ENCODE data around the gene CYP46A1. TPM values are rescaled to one million over a fixed set of nuclear protein-coding genes. Genes with fewer than 3 reads are reported as not detected.
"Not testable (repeated sequence)": the region's sequence is repeated elsewhere in the genome, so short reads cannot be mapped to it uniquely, and the experiment has no call there.

Gene CYP46A1
- total RNA-seq, 1 donor from 2014 or later = 1.1 TPM

- Histone ChIP-seq H3K36me3 (no peaks in the 10 kb centered on the region), H3K79me2 (ENCODE audit: low read depth) (no peaks in the 10 kb centered on the region), H3K4me2 (no peak overlapping the region), H2AFZ (replicated peaks) (no peak overlapping the region), H3F3A (ENCODE audit: low read depth) (peaks cover 40% of the 10 kb centered on the region), H3K9ac (no peak overlapping the region), H3K4me1 (peaks cover 35% of the 10 kb centered on the region), H3K27ac (no peak overlapping the region), H3K4me3 (no peak overlapping the region), H3K27me3 (no peaks in the 10 kb centered on the region), H3K9me3 (ENCODE audit: low read depth) (no peaks in the 10 kb centered on the region), H4K20me1 (ENCODE audit: low read depth) (peaks cover 3% of the 10 kb centered on the region)
- DNase-seq (ENCODE audit: low spot score) = no peak
- peaks cover 72% of the 10 kb centered on the region for H3K4me1 Mint-ChIP-seq
- H3K27ac Mint-ChIP-seq = peak overlapping the region; percentile 74
- H3K9me3 Mint-ChIP-seq = peaks cover 3% of the 10 kb centered on the region
- H3K4me3 Mint-ChIP-seq = no peak overlapping the region
- peaks cover 2% of the 10 kb centered on the region for H3K36me3 Mint-ChIP-seq
- TF ChIP-seq CTCF (IDR thresholded peaks at IDR 0.05) = no peak
- no peak for TF ChIP-seq EZH2phosphoT487 (IDR thresholded peaks at IDR 0.05)
- TF ChIP-seq EZH2 (IDR thresholded peaks at IDR 0.05) = no peak
- H3K27me3 Mint-ChIP-seq (ENCODE audit: insufficient read depth, low read depth) = peaks cover 17% of the 10 kb centered on the region
These were observed 23.3 kb upstream of the CYP46A1 start for GRCh38 chr14:99660794-99661193.

GRCh38 chr14:99661206-99661605, 22.9 kb upstream of the CYP46A1 start:
- H3K4me3 Mint-ChIP-seq = not testable (repeated sequence)

GRCh38 chr14:99662846-99663245, 21.3 kb upstream of the CYP46A1 start:
- Mint-ChIP-seq H3K27ac (peak overlapping the region; percentile 100), H3K27me3 (ENCODE audit: insufficient read depth, low read depth) (peaks cover 19% of the 10 kb centered on the region), H3K36me3 (peaks cover 2% of the 10 kb centered on the region), H3K4me1 (peaks cover 84% of the 10 kb centered on the region), H3K4me3 (no peak overlapping the region), H3K9me3 (peaks cover 3% of the 10 kb centered on the region)
- no peak overlapping the region for H2AFZ ChIP-seq (replicated peaks)
- no peaks in the 10 kb centered on the region for H3K36me3 ChIP-seq
- H3F3A ChIP-seq (ENCODE audit: low read depth) = peaks cover 42% of the 10 kb centered on the region
- H3K4me2 ChIP-seq = no peak overlapping the region
- no peaks in the 10 kb centered on the region for H3K9me3 ChIP-seq (ENCODE audit: low read depth)
- peaks cover 3% of the 10 kb centered on the region for H4K20me1 ChIP-seq (ENCODE audit: low read depth)
- TF ChIP-seq EZH2 (IDR thresholded peaks at IDR 0.05) = no peak
- TF ChIP-seq EZH2phosphoT487 (IDR thresholded peaks at IDR 0.05) = no peak
- no peak for TF ChIP-seq CTCF (IDR thresholded peaks at IDR 0.05)
- H3K4me3 ChIP-seq = no peak overlapping the region
- H3K79me2 ChIP-seq (ENCODE audit: low read depth) = no peaks in the 10 kb centered on the region
- H3K27me3 ChIP-seq = no peaks in the 10 kb centered on the region
- H3K27ac ChIP-seq = no peak overlapping the region
- DNase-seq (ENCODE audit: low spot score) = no peak
- H3K9ac ChIP-seq = no peak overlapping the region
- peaks cover 49% of the 10 kb centered on the region for H3K4me1 ChIP-seq

More at GRCh38 chr14:99661206-99661605, 22.9 kb upstream of the CYP46A1 start:
- H3K27ac ChIP-seq; DNase-seq (ENCODE audit: low spot score); H3K36me3 Mint-ChIP-seq; H3K4me2 ChIP-seq; H4K20me1 ChIP-seq (ENCODE audit: low read depth); H3K9ac ChIP-seq; H3K4me3 ChIP-seq; H3K36me3 ChIP-seq; H3K9me3 ChIP-seq (ENCODE audit: low read depth); H2AFZ ChIP-seq (replicated peaks); H3K27me3 ChIP-seq; H3K79me2 ChIP-seq (ENCODE audit: low read depth); H3K9me3 Mint-ChIP-seq: not testable (repeated sequence)
- Mint-ChIP-seq H3K27me3 (ENCODE audit: insufficient read depth, low read depth) (peaks cover 15% of the 10 kb centered on the region), H3K27ac (peak overlapping the region; percentile 40), H3K4me1 (peaks cover 74% of the 10 kb centered on the region)
- peaks cover 43% of the 10 kb centered on the region for H3F3A ChIP-seq (ENCODE audit: low read depth)
- peaks cover 39% of the 10 kb centered on the region for H3K4me1 ChIP-seq

GRCh38 chr14:99663386-99664057, 20.6 kb upstream of the CYP46A1 start:
- peaks cover 3% of the 10 kb centered on the region for H4K20me1 ChIP-seq (ENCODE audit: low read depth)
- peak overlapping the region; percentile 59 for H3K4me3 Mint-ChIP-seq
- peaks cover 86% of the 10 kb centered on the region for H3K4me1 Mint-ChIP-seq
- H3K79me2 ChIP-seq (ENCODE audit: low read depth) = no peaks in the 10 kb centered on the region
- H3K4me3 ChIP-seq = no peak overlapping the region
- no peak for DNase-seq (ENCODE audit: low spot score)
- TF ChIP-seq CTCF (IDR thresholded peaks at IDR 0.05) = no peak
- no peak for TF ChIP-seq EZH2phosphoT487 (IDR thresholded peaks at IDR 0.05)
- no peak for TF ChIP-seq EZH2 (IDR thresholded peaks at IDR 0.05)
- no peak overlapping the region for H2AFZ ChIP-seq (replicated peaks)
- H3K4me1 ChIP-seq = peaks cover 55% of the 10 kb centered on the region
- no peaks in the 10 kb centered on the region for H3K27me3 ChIP-seq
- H3K9me3 ChIP-seq (ENCODE audit: low read depth) = no peaks in the 10 kb centered on the region
- H3K4me2 ChIP-seq = peak overlapping the region; percentile 69
- H3F3A ChIP-seq (ENCODE audit: low read depth) = peaks cover 35% of the 10 kb centered on the region
- peaks cover 22% of the 10 kb centered on the region for H3K27me3 Mint-ChIP-seq (ENCODE audit: insufficient read depth, low read depth)
- no peaks in the 10 kb centered on the region for H3K36me3 ChIP-seq
- H3K9ac ChIP-seq = no peak overlapping the region
- H3K36me3 Mint-ChIP-seq = peaks cover 2% of the 10 kb centered on the region
- H3K27ac Mint-ChIP-seq = peak overlapping the region; percentile 100
- peaks cover 3% of the 10 kb centered on the region for H3K9me3 Mint-ChIP-seq
- H3K27ac ChIP-seq = no peak overlapping the region

Data from neural progenitor cell (in vitro differentiated cells).